ENCODE data around the gene DDX47.

DDX47 gene

DNA sequence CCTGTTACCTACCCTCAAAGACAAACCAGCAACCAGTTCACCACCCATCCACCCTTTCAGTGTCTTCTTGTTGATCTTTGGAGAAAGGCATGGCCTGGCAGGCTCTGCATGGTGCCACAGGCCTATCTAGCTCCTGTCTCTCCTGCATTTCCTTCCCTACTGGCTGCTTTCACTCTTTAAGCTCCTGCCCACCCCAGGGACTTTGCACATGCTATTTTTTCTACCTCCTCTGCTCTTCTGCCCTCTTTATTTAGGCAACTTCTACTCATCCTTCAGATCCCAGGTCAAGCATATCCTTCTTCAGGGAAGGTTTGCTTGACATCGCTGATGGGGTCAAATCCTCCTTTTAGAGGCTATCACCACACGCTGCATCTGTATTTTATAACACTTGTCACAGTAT lies 51.1 kb downstream of the DDX47 start:
- H3K36me3 ChIP-seq (ENCODE audit: control insufficient read depth, low read length): no peaks in the 10 kb centered on the region
- no peaks in the 10 kb centered on the region for H3K9me3 ChIP-seq (ENCODE audit: control insufficient read depth, insufficient read depth, low read length)
- H3F3A ChIP-seq (ENCODE audit: control insufficient read depth, insufficient read depth): no peaks in the 10 kb centered on the region
- no peak overlapping the region for H3K4me2 ChIP-seq (ENCODE audit: low read length)
- H3K4me3 ChIP-seq (ENCODE audit: low read length): no peak overlapping the region
- H4K20me1 ChIP-seq (ENCODE audit: control insufficient read depth, insufficient read depth, low read depth, low read length): no peaks in the 10 kb centered on the region
- no peaks in the 10 kb centered on the region for H3K4me1 ChIP-seq (ENCODE audit: control insufficient read depth, low read length)
- no peak overlapping the region for H3K27ac ChIP-seq (ENCODE audit: low read depth, low read length)
- no peaks in the 10 kb centered on the region for H3K79me2 ChIP-seq (ENCODE audit: control insufficient read depth, low read length)
- H3K27me3 ChIP-seq (ENCODE audit: control insufficient read depth, low read length): no peaks in the 10 kb centered on the region
- no peaks in the 10 kb centered on the region for H3K9me2 ChIP-seq (replicated peaks; ENCODE audit: control insufficient read depth, low read length)
- TF ChIP-seq, protein P1, sequence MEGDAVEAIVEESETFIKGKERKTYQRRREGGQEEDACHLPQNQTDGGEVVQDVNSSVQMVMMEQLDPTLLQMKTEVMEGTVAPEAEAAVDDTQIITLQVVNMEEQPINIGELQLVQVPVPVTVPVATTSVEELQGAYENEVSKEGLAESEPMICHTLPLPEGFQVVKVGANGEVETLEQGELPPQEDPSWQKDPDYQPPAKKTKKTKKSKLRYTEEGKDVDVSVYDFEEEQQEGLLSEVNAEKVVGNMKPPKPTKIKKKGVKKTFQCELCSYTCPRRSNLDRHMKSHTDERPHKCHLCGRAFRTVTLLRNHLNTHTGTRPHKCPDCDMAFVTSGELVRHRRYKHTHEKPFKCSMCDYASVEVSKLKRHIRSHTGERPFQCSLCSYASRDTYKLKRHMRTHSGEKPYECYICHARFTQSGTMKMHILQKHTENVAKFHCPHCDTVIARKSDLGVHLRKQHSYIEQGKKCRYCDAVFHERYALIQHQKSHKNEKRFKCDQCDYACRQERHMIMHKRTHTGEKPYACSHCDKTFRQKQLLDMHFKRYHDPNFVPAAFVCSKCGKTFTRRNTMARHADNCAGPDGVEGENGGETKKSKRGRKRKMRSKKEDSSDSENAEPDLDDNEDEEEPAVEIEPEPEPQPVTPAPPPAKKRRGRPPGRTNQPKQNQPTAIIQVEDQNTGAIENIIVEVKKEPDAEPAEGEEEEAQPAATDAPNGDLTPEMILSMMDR (IDR thresholded peaks at IDR 0.05; ENCODE audit: low read depth, low read length, poor library complexity, severe bottlenecking): no peak
- no peak for TF ChIP-seq EZH2phosphoT487 (IDR thresholded peaks at IDR 0.05; ENCODE audit: borderline replicate concordance, low read length)

DNA sequence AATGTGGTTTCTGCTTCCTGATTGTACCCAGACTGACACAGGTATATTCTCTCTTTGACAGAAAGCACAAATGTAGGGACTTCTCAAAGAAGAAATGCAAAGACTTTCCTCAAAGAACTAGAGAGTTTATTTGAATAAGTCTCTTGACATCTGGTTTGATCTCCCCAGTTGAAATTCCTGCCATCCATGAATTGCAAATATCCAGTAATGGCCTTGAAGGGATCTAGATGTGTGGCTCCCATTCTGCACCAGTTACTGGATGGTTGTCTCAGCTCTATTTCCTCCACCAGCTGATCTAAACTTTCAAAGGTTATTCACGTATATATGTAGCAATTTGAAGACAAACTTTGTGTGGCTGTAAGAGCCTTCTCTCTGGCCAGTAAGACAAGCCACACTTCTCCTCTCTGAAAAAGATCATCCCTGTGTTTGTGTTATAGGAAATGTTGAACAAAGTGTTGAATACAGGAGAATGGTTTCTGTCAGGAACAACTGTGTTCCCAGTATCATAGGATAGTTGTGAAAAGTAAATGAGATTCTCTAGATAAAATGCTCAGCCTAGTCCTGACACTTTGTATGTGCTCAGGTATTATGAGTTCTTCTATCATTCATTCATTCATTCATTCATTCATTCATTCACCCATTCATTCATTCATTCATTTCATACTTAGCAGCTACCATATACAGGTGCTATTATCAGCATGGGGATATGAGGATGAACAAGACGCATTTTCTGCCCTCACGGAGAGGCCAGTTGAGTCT lies 55.5 kb downstream of the DDX47 start:
- Histone ChIP-seq H3K9me3 (ENCODE audit: control insufficient read depth, insufficient read depth, low read length) (no peaks in the 10 kb centered on the region), H3F3A (ENCODE audit: control insufficient read depth, insufficient read depth) (no peaks in the 10 kb centered on the region), H3K9me2 (replicated peaks; ENCODE audit: control insufficient read depth, low read length) (no peaks in the 10 kb centered on the region), H4K20me1 (ENCODE audit: control insufficient read depth, insufficient read depth, low read depth, low read length) (no peaks in the 10 kb centered on the region), H3K36me3 (ENCODE audit: control insufficient read depth, low read length) (no peaks in the 10 kb centered on the region), H3K27ac (ENCODE audit: low read depth, low read length) (no peak overlapping the region), H3K4me1 (ENCODE audit: control insufficient read depth, low read length) (no peaks in the 10 kb centered on the region), H3K27me3 (ENCODE audit: control insufficient read depth, low read length) (no peaks in the 10 kb centered on the region), H3K4me3 (ENCODE audit: low read length) (no peak overlapping the region), H3K79me2 (ENCODE audit: control insufficient read depth, low read length) (no peaks in the 10 kb centered on the region), H3K4me2 (ENCODE audit: low read length) (no peak overlapping the region)
- no peak for TF ChIP-seq EZH2phosphoT487 (IDR thresholded peaks at IDR 0.05; ENCODE audit: borderline replicate concordance, low read length)
- TF ChIP-seq, protein P1 (IDR thresholded peaks at IDR 0.05; ENCODE audit: low read depth, low read length, poor library complexity, severe bottlenecking): no peak

DNA sequence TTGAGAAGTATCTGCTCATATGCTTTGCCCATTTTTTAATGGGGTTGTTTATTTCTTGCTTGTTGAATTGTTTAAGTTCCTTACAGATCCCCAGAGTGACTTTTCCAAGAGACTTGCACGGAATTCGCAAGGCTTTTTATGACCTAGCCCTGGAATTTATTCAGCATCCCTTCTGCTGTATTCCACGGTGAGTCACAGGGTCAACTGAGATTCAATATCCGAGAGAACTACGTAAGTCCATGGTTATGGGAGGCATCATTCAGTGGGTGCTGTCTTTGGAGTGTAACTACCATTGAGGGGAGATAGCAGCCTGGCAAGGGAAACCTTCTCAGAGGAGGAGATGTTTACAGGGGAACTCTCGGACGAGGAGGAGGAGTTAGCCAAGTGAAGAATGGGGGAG lies 57.3 kb downstream of the DDX47 start:
- no peak for TF ChIP-seq EZH2phosphoT487 (IDR thresholded peaks at IDR 0.05; ENCODE audit: borderline replicate concordance, low read length)
- TF ChIP-seq, protein P1 (IDR thresholded peaks at IDR 0.05; ENCODE audit: low read depth, low read length, poor library complexity, severe bottlenecking): no peak
- no peak overlapping the region for H3K4me2 ChIP-seq (ENCODE audit: low read length)
- H3K4me3 ChIP-seq (ENCODE audit: low read length): no peak overlapping the region
- no peaks in the 10 kb centered on the region for H4K20me1 ChIP-seq (ENCODE audit: control insufficient read depth, insufficient read depth, low read depth, low read length)
- no peaks in the 10 kb centered on the region for H3K9me2 ChIP-seq (replicated peaks; ENCODE audit: control insufficient read depth, low read length)
- no peak overlapping the region for H3K27ac ChIP-seq (ENCODE audit: low read depth, low read length)
- H3K27me3 ChIP-seq (ENCODE audit: control insufficient read depth, low read length): no peaks in the 10 kb centered on the region
- no peaks in the 10 kb centered on the region for H3K9me3 ChIP-seq (ENCODE audit: control insufficient read depth, insufficient read depth, low read length)
- no peaks in the 10 kb centered on the region for H3F3A ChIP-seq (ENCODE audit: control insufficient read depth, insufficient read depth)
- H3K4me1 ChIP-seq (ENCODE audit: control insufficient read depth, low read length): peaks cover 4% of the 10 kb centered on the region
- no peaks in the 10 kb centered on the region for H3K79me2 ChIP-seq (ENCODE audit: control insufficient read depth, low read length)
- no peaks in the 10 kb centered on the region for H3K36me3 ChIP-seq (ENCODE audit: control insufficient read depth, low read length)
